NCI-H2029 treated with DMSO at 0.1 percent for 48 hours (cell line): ENCODE results near the gene TOB2.
A peak's percentile ranks its signal among the peaks of the same experiment; 100 is the strongest.

ENCODE experiments used
- DNase-seq: peaks from one replicate; lab custom pipeline; 2025; lab: John Stamatoyannopoulos, UW

Gene TOB2

GRCh38 chr22:41446639-41447434 lies at the start of gene TOB2:
TOB2 (minus strand) TSS chr22:41446801; CDS start chr22:41437345, 9,456 bp downstream.
- peak; percentile 57 for DNase-seq

- DNase-seq = no peak
Measured at GRCh38 chr22:41491374-41492100, 44.9 kb upstream of the TOB2 start.

GRCh38 chr22:41488596-41489385 lies 42.2 kb upstream of the TOB2 start:
- DNase-seq = no peak

- no peak for DNase-seq
Measured at GRCh38 chr22:41488076-41488475, 41.5 kb upstream of the TOB2 start.

GRCh38 chr22:41487037-41487935 lies 40.7 kb upstream of the TOB2 start:
- DNase-seq = no peak

- no peak for DNase-seq
Measured at GRCh38 chr22:41485033-41485432, 38.4 kb upstream of the TOB2 start.

GRCh38 chr22:41482319-41482935 lies 35.8 kb upstream of the TOB2 start:
- DNase-seq = no peak

- no peak for DNase-seq
Measured at GRCh38 chr22:41481925-41482318, 35.3 kb upstream of the TOB2 start.

GRCh38 chr22:41481131-41481830 lies 34.7 kb upstream of the TOB2 start:
- DNase-seq = no peak

- DNase-seq = no peak
Measured at GRCh38 chr22:41480397-41480735, 33.8 kb upstream of the TOB2 start.

GRCh38 chr22:41479671-41480396 lies 33.2 kb upstream of the TOB2 start:
- DNase-seq = no peak

GRCh38 chr22:41478891-41479521 lies 32.4 kb upstream of the TOB2 start:
- DNase-seq = no peak

- DNase-seq = no peak
Measured at GRCh38 chr22:41478473-41478872, 31.9 kb upstream of the TOB2 start.

- DNase-seq = no peak
Measured at GRCh38 chr22:41474872-41475451, 28.4 kb upstream of the TOB2 start.

GRCh38 chr22:41471568-41471967 lies 25.0 kb upstream of the TOB2 start:
- DNase-seq = no peak

- no peak for DNase-seq
Measured at GRCh38 chr22:41470886-41471285, 24.3 kb upstream of the TOB2 start.

- DNase-seq = no peak
Measured at GRCh38 chr22:41469218-41469851, 22.7 kb upstream of the TOB2 start.

GRCh38 chr22:41468381-41469217 lies 22.0 kb upstream of the TOB2 start, which contains the start of the genes ACO2 and PHF5A:
ACO2 (plus strand) TSS chr22:41469117; CDS start chr22:41469147, 30 bp downstream.
PHF5A (minus strand) TSS chr22:41468692; CDS start chr22:41468653, 39 bp downstream.
- DNase-seq = peak; percentile 96
